22Rv1 (cell line): ENCODE results near the gene LAMTOR5.
"Not testable (repeated sequence)": the region's sequence is repeated elsewhere in the genome, so short reads cannot be mapped to it uniquely, and the experiment has no call there.

Source experiments
- H3K27ac ChIP-seq: fragments of 450-650 bp; 2 replicates; pipeline ENCODE4 v1.5.1; 2017
- ZFX ChIP-seq: fragments of 450-650 bp; IDR thresholded peaks from 2 replicates; pipeline ENCODE4 v1.6.1; 2017; ENCODE audit warnings: antibody characterized with exemption, borderline replicate concordance
- TF ChIP-seq, protein P1 (sequence below): fragments of 450-650 bp; IDR thresholded peaks from 2 replicates; pipeline ENCODE4 v1.5.1; 2017; ENCODE audit warnings: mild to moderate bottlenecking

LAMTOR5 gene

DNA sequence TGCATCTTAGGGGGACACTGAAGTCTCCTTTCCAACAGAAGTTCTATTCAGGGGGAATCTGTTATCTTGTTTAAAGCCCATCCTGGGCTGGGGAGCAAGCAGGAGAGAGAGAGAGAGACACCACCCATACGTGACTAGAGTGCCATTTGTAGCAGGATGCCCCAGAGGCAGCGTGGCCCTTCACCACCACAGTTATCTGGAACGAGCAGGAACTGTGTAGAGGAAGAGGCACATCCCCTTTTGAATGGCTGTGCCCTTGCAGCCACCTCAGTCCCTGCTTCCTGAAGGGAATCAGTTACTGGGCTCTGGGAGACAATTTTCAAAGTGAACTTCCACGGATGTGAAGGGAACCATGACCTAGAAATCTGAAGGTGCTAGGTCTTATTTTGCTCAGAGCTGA is 19.4 kb upstream of the LAMTOR5 start:
- H3K27ac ChIP-seq: no peak overlapping the region
- TF ChIP-seq, protein P1, sequence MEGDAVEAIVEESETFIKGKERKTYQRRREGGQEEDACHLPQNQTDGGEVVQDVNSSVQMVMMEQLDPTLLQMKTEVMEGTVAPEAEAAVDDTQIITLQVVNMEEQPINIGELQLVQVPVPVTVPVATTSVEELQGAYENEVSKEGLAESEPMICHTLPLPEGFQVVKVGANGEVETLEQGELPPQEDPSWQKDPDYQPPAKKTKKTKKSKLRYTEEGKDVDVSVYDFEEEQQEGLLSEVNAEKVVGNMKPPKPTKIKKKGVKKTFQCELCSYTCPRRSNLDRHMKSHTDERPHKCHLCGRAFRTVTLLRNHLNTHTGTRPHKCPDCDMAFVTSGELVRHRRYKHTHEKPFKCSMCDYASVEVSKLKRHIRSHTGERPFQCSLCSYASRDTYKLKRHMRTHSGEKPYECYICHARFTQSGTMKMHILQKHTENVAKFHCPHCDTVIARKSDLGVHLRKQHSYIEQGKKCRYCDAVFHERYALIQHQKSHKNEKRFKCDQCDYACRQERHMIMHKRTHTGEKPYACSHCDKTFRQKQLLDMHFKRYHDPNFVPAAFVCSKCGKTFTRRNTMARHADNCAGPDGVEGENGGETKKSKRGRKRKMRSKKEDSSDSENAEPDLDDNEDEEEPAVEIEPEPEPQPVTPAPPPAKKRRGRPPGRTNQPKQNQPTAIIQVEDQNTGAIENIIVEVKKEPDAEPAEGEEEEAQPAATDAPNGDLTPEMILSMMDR: no peak
- no peak for TF ChIP-seq ZFX

DNA sequence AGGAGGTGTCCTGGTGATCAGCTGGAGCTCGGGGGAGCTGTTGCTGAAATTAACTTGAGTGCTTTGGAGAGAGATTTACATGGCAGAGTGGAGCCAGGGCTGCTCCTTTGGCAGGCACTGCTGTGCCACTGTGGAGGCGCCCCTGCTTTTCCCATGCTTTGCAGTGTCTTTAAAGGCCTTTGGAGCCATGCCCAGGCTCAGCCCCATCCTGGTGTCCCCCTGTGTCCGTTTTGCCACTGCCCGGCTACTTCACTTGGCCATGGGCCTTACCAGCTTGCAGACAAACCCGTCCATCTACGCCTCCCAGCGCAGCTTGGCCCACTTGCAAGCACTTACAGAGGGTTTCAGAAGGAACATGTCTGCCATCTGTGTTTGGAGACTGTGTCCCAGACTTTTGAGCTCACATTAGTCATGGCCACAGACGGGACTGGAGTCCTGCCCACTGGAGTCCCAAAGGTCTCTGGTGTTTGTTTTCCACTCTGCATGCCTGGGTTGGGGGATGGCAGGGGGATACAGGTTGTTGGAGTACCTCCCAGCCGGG is 18.2 kb upstream of the LAMTOR5 start:
- TF ChIP-seq, protein P1: no peak
- no peak for TF ChIP-seq ZFX
- H3K27ac ChIP-seq: no peak overlapping the region

DNA sequence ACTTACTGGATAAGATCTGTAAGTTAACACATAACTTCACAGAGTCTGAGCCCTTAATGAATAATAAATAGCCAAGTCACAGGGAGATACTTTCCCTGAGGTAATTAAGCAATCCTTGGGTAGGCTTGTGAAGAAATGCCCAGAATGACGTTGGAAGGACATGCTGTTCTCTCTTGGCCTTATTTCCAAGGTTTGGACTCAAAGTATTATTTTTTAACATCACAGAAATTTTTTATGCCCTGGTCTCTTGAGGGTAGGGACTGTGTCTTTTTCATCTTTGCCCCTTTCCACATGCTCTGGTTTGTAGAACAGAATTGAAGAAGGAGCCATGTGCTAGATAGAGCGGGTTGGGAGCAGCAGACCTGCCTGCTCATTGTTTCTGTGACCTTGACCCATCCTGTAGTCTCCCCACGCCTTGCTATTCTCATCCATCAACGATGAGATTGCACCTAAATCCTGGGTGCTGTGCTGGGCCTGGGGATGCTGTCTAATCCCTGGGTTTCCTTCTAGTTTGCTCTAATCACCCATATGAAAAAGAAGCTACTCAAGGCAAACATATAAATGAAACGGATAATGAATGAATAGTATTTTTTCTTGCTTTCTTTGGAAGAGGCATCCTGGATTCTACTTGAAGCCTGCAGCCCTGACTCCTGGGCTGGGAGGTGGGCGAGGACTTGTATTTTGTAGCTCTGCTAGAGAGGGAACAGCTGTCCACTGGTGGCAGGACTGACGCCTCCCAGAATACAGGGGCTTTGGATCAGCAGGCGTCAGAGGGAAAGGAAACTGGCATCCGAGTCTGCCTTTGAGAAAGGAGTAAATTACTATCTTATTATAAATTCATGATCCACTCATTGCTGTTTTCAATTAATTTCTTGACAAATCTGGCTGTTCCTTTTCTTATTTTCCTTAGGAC is 17.5 kb upstream of the LAMTOR5 start:
- TF ChIP-seq, protein P1: no peak
- no peak for TF ChIP-seq ZFX
- no peak overlapping the region for H3K27ac ChIP-seq

DNA sequence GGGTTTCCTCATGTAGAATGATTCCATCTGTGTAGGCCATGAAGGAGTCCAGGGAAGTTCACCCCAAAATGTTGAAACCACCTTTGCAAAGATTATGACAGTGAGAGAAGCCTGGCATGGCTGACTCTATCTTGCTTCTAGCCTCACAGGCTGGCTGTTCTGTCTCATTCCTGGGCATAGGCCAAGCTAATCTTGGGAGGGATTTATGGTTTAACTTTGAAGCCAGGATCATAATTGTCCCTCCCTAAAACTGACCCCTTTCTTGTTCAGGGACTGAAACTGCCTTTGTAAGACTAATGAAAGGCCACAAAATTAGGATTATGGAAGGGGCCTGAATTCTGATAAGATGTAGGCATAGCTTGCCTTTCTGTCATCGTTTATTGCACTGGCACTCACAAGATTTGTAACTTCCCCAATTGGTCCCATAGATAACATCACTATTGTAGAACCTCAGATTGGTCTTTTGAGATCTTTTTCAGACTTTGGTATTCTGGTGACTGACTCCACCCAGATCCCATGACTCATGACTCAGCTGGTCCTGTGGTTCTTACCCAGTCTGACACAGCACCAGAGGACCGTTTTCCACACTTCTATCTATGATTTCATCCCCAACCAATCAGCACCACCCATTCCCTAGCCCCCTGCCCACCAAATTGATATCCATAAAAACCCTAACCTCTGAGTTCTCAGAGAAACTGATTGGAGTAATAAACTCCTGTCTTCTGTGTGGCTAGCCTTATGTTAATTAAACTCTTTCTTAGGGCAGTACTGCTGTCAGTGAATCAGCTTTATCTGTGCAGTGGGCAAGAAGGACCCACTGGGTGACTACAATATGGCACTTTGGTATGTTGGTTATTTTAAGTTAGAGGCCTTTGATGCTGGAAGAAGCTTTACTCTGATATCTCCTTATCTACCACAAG is 13.6 kb upstream of the LAMTOR5 start:
- TF ChIP-seq, protein P1: no peak
- no peak for TF ChIP-seq ZFX
- no peak overlapping the region for H3K27ac ChIP-seq

DNA sequence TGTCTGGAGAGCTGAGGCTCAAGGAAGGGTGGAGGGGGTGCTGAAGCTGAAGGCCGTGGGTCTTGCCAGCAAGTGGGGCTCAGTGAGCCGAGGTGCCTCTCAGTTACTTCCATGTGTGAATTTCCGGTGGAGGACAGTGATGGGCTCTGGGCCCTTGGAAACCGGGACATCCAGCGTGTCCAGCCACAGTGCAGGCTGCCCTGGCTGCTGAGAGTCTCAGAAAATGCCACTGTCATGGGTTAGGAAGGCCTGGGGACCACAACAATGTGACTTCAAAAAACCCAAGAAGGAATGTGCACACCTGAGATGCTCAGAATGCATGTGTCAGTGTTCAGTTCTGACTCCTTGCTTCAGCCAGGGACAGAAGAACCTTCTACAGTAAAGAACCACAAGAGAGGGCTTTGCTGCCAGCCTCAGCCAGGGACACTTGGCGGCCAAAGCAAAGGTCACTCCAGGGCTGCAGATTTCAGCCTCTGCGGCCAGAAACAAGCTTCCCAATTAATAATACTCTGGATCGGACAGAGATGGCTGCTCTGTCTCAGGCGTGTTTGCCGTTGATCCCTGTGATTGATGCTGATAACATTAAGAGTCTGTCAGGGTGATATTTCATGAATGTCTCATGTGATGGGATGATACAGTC is 12.6 kb upstream of the LAMTOR5 start:
- H3K27ac ChIP-seq: no peak overlapping the region
- no peak for TF ChIP-seq ZFX
- TF ChIP-seq, protein P1: no peak

DNA sequence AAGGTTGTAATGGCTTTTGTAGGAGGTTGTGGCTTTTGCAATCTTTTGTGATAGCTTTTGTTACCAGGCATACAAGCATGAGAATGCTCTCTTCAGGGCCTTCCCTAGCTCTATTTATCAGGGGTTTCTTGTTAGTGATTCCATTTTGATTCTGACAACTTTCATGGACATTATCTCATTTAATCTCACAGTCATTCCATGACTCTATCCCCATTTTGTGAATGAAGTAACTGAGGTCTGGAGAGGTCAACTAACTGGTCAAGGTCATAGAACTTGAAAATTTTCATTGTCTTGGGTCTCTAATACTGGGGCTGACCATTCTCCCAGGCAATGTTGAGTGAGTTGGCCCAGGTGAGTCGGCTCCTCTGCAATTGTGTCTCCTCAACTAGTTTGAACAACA is 11.2 kb upstream of the LAMTOR5 start:
- H3K27ac ChIP-seq: no peak overlapping the region
- TF ChIP-seq, protein P1: no peak
- no peak for TF ChIP-seq ZFX

DNA sequence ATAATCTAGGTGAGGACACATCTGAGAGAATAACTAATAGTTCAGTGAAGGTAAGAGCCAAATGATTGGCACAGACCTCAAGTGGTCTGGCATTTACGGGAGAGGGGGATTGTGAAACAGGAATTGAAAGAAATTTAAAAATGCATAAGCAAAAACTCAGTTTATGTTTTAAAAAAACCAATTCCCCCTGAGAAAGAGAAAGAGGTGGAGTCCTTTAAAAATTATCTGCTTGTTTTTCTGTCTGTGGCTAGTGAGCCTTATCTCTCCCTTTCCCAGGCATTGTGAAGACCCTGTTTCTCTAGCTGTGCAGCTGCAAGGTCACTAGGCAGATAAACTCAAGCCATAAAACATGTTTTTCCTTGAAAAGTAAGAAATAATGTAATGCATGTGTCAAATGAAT is 5.6 kb upstream of the LAMTOR5 start:
- not testable (repeated sequence) for H3K27ac ChIP-seq
